Endothelial cell of umbilical vein (primary cell): ENCODE measurements around the gene SNRNP35. TPM values are rescaled to one million over a fixed set of nuclear protein-coding genes. Genes with fewer than 3 reads are reported as not detected.

Source experiments
- BruUV-seq: library from RNA; stranded (reverse); fragments of 400-500 nt; replicated peaks from 2 replicates; lab custom pipeline; 2021; lab: Mats Ljungman, UMichigan
- CTCF ChIA-PET: fragments of 300-600, 350-600 bp; sonication (Branson Sonifier 250); formaldehyde crosslinking; loops from one replicate; lab custom pipeline; 2021; ENCODE audit warnings: antibody characterized with exemption, inconsistent platforms; lab: Charles Lee
- POLR2A ChIA-PET: fragments of 300-600, 350-600 bp; sonication (Branson Sonifier 250); formaldehyde crosslinking; loops from one replicate; lab custom pipeline; 2021; ENCODE audit warnings: antibody characterized with exemption, inconsistent platforms; lab: Charles Lee
- DNase-seq: peaks from one replicate; pipeline ENCODE4 v3.0.0-alpha.2; 2011; ENCODE audit warnings: low read depth, low spot score
- FAIRE-seq: peaks from 2 replicates; lab custom pipeline; 2011; peaks lifted over from hg19 to GRCh38; lab: Jason Lieb, UNC
- H2AFZ ChIP-seq: 2 replicates; pipeline ENCODE4 v1.6.0; 2012; ENCODE audit warnings: low read depth, low read length, control low read depth, inconsistent platforms
- H3K27ac ChIP-seq: 2 replicates; pipeline ENCODE4 v1.5.1; 2011; ENCODE audit warnings: low read depth, mild to moderate bottlenecking, control low read depth, low read length, moderate library complexity; ENCODE audit not compliant: insufficient read depth
- H3K27me3 ChIP-seq, 2 experiments: 2 replicates each; pipeline versions ENCODE4 v1.6.0 to v1.6.1; 2011; ENCODE audit warnings: low read length in 2 of 2, mixed read lengths in 1 of 2; ENCODE audit not compliant: control insufficient read depth in 2 of 2, insufficient read depth in 2 of 2
- H3K36me3 ChIP-seq, 2 experiments: 2 replicates in 1 of 2; 3 replicates in 1 of 2; pipeline ENCODE4 v1.5.1; 2011; ENCODE audit warnings: low read length in 2 of 2, mild to moderate bottlenecking in 1 of 2, moderate library complexity in 1 of 2; ENCODE audit not compliant: control insufficient read depth in 2 of 2, insufficient read depth in 2 of 2; ENCODE audit errors: extremely low read depth in 1 of 2
- H3K4me1 ChIP-seq: 3 replicates; pipeline ENCODE4 v1.5.1; 2011; ENCODE audit warnings: mild to moderate bottlenecking, low read length; ENCODE audit not compliant: control insufficient read depth, insufficient read depth; ENCODE audit errors: extremely low read depth
- H3K4me2 ChIP-seq: 2 replicates; pipeline ENCODE4 v1.6.1; 2011; ENCODE audit warnings: low read length, control low read depth, mixed read lengths; ENCODE audit not compliant: insufficient read depth
- H3K4me3 ChIP-seq, 3 experiments: fragments of 200-600 bp in 1 of 3; sonication (generic), shearing (Covaris generic) in 1 of 3; replicated peaks in 1 of 3; 2 replicates each; pipeline ENCODE4 v1.5.1; 2011 to 2016; ENCODE audit warnings: control low read depth in 3 of 3, low read length in 3 of 3, mild to moderate bottlenecking in 2 of 3, inconsistent platforms in 1 of 3, low read depth in 1 of 3, moderate library complexity in 1 of 3; ENCODE audit not compliant: insufficient read depth in 1 of 3
- H3K79me2 ChIP-seq: 2 replicates; pipeline ENCODE4 v1.6.0; 2012; ENCODE audit warnings: low read length, inconsistent platforms; ENCODE audit not compliant: control insufficient read depth, insufficient read depth
- H3K9ac ChIP-seq: replicated peaks from 2 replicates; pipeline ENCODE3; 2011; ENCODE audit warnings: low read length, control low read depth; ENCODE audit not compliant: insufficient read depth; ENCODE audit errors: extremely low read depth
- H3K9me1 ChIP-seq: replicated peaks from 3 replicates; pipeline ENCODE4 v1.6.0; 2011; ENCODE audit warnings: mild to moderate bottlenecking, low read length; ENCODE audit not compliant: control insufficient read depth, insufficient read depth; ENCODE audit errors: extremely low read depth
- H3K9me3 ChIP-seq: replicated peaks from 2 replicates; pipeline ENCODE4 v1.5.1; 2012; ENCODE audit warnings: low read length, inconsistent platforms; ENCODE audit not compliant: control insufficient read depth, insufficient read depth
- H4K20me1 ChIP-seq: replicated peaks from 2 replicates; pipeline ENCODE3; 2011; ENCODE audit warnings: mild to moderate bottlenecking, low read length; ENCODE audit not compliant: control insufficient read depth, insufficient read depth; ENCODE audit errors: extremely low read depth
- CTCF ChIP-seq, 2 donors: IDR thresholded peaks; 1 replicate in 1 of 2; 2 replicates in 1 of 2; pipeline ENCODE4 v1.5.1; 2011; ENCODE audit warnings: low read length in 2 of 2, mild to moderate bottlenecking in 2 of 2, moderate library complexity in 2 of 2, control low read depth in 1 of 2, inconsistent platforms in 1 of 2, low read depth in 1 of 2; ENCODE audit not compliant: insufficient read depth in 1 of 2; ENCODE audit errors: extremely low read depth in 1 of 2
- EZH2 ChIP-seq: IDR thresholded peaks from 2 replicates; pipeline ENCODE4 v1.6.1; 2012; ENCODE audit warnings: borderline replicate concordance, low read depth, mild to moderate bottlenecking, moderate library complexity, low read length, inconsistent platforms; ENCODE audit not compliant: severe bottlenecking
- FOS ChIP-seq: IDR thresholded peaks from 2 replicates; pipeline ENCODE4 v1.6.1; 2011; ENCODE audit warnings: mild to moderate bottlenecking, low read length, moderate library complexity, borderline replicate concordance; ENCODE audit not compliant: insufficient read depth
- GATA2 ChIP-seq: IDR thresholded peaks from 2 replicates; pipeline ENCODE4 v1.7.0; 2011; ENCODE audit warnings: low read depth, mild to moderate bottlenecking, moderate library complexity, mixed read lengths, low read length; ENCODE audit not compliant: insufficient read length, insufficient read depth
- JUN ChIP-seq: IDR thresholded peaks from 2 replicates; pipeline ENCODE4 v1.6.1; 2011; ENCODE audit warnings: borderline replicate concordance, low read depth; ENCODE audit not compliant: insufficient read length, insufficient read depth
- MYC ChIP-seq: IDR thresholded peaks from one replicate; pipeline ENCODE4 v1.6.1; 2011; ENCODE audit warnings: mild to moderate bottlenecking, low read depth, low read length
- POLR2A ChIP-seq: IDR thresholded peaks from 2 replicates; pipeline ENCODE4 v1.6.1; 2012; ENCODE audit warnings: low read depth, mild to moderate bottlenecking, control low read depth, low read length
- POLR2AphosphoS5 ChIP-seq: IDR thresholded peaks from 2 replicates; pipeline ENCODE4 v1.6.1; 2012; ENCODE audit warnings: low read depth, mild to moderate bottlenecking, control low read depth, low read length, moderate library complexity; ENCODE audit not compliant: insufficient read depth
- dilution Hi-C: fragments of 300-500 bp; cut with MboI; formaldehyde crosslinking; loops from one replicate; pipeline ENCODE4 v1.15.0; 2019; ENCODE audit warnings: low sequenced_read_pairs; ENCODE audit not compliant: extremely low pct_ligation_motif_present
- intact Hi-C: fragments of 100-400 bp; cut with micrococcal nuclease; formaldehyde crosslinking; loops from one replicate; pipeline ENCODE4 v1.10.0; 2022
- polyA plus RNA-seq, 4 experiments: library from polyadenylated mRNA; depleted of rRNA in 3 of 4; stranded (reverse) in 3 of 4; unstranded in 1 of 4; fragments of >200 nt; gene quantifications; 2 replicates each; pipeline versions ENCODE4 v1.2.1 to v1.2.3, GENCODE V29; 2011 to 2012; ENCODE audit warnings: missing spikeins in 1 of 4
- total RNA-seq: library from RNA; stranded (reverse); gene quantifications from 2 replicates; pipeline ENCODE4 v1.2.3, GENCODE V29; 2021
- TF ChIP-seq, protein P1 (sequence below): IDR thresholded peaks from 2 replicates; pipeline ENCODE4 v1.6.1; 2011; ENCODE audit not compliant: insufficient read depth, insufficient read length

SNRNP35 gene
- total and polyA plus RNA-seq, 2 donors (not counting 3 experiments of a cell fraction or from before 2014, with no cell fraction given), result 15.9 to 30.6 TPM

DNA sequence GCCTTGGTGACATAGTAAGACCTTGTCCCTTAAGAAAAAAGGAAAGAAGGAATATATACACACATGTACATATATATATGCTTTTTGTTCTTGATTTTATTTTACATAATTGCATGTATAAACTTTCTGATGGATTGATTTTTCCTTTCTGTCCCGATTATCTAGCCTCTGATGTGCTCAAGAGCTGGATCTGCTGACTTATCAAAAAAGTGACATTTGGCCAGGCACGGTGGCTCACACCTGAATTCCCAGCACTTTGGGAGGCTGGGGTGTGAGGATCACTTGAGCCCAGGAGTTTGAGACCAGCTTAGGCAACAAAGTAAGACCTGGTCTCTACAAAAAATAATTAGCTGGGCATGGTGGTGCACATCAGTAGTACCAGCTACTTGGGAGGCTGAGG lies 12.0 kb downstream of the SNRNP35 start:
- BruUV-seq, result no TSS peak
- FAIRE-seq, result no peak
- Histone ChIP-seq H3K27ac (no peak overlapping the region), H3K9me3 (no peaks in the 10 kb centered on the region), H3K36me3 (peaks cover 10 to 14% of the 10 kb centered on the region in 2 experiments), H3K4me3 (no peak overlapping the region), H3K79me2 (peaks cover 6% of the 10 kb centered on the region), H3K27me3 (no peaks in the 10 kb centered on the region), H3K4me2 (no peak overlapping the region), H4K20me1 (no peaks in the 10 kb centered on the region), H3K9ac (no peak overlapping the region), H3K9me1 (no peaks in the 10 kb centered on the region), H2AFZ (no peak overlapping the region), H3K4me1 (no peaks in the 10 kb centered on the region)
- dilution Hi-C loops (no loop called here), intact Hi-C loops (no loop called here)
- TF ChIP-seq, protein P1, sequence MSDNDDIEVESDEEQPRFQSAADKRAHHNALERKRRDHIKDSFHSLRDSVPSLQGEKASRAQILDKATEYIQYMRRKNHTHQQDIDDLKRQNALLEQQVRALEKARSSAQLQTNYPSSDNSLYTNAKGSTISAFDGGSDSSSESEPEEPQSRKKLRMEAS, result no peak
- TF ChIP-seq CTCF (IDR thresholded peaks at IDR 0.05; ENCODE audit: extremely low read depth in 1 of 2, insufficient read depth in 1 of 2, low read depth in 1 of 2, low read length in 2 of 2), result no peak
- CTCF ChIA-PET, result interaction anchor here (1.2 kb wide), 1 partner anchor 24 kb away, joined by 4 read pairs; no protein-coding TSS in a partner anchor
- DNase-seq, result no peak
- POLR2A ChIA-PET, result no interaction called here

DNA sequence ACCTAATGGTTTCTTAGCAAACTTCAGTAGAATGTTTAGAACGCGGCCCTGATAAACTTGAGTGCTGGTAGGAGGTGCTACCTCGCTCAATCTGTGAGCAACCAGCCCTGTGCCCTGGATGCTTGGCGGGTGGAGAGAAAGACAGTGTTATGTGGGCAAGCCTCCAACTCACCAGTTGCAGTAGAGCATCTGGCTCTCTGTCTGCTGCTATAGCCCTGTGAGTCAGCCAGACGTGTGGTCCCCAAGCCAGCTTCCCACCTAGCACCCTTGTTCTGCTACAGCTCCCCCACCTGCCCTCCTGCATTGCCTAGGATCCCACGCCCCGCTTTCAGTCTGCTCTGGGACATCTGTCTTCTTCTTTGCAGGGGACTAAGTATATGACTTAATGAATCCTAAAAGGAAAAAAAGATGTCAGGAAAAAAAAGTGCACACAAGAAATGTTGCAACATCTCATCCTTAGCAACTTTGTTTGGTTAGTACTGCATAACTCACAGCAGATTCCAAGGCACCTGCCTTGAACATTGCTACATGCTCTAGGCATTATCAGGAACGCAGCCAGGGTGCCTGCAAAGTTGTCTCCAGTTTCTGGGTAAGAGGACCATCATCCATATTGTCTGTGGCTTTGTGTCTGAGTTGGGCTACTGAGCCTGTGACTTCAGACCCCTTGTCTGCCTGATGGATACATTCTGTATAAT lies 13.6 kb downstream of the SNRNP35 start:
- DNase-seq (no peak), FAIRE-seq (no peak)
- Histone ChIP-seq H3K36me3 (peaks cover 8 to 10% of the 10 kb centered on the region in 2 experiments), H3K9me3 (no peaks in the 10 kb centered on the region), H3K4me2 (no peak overlapping the region), H3K4me1 (no peaks in the 10 kb centered on the region), H3K27me3 (no peaks in the 10 kb centered on the region), H4K20me1 (no peaks in the 10 kb centered on the region), H3K27ac (no peak overlapping the region), H3K4me3 (no peak overlapping the region), H3K79me2 (peaks cover 2% of the 10 kb centered on the region), H3K9ac (no peak overlapping the region), H3K9me1 (no peaks in the 10 kb centered on the region), H2AFZ (no peak overlapping the region)
- no TSS peak for BruUV-seq
- CTCF ChIA-PET, result interaction anchor here (0.6 kb wide), 1 partner anchor 9 kb away, joined by 3 read pairs; no protein-coding TSS in a partner anchor
- intact Hi-C loops, result no loop called here
- POLR2A ChIA-PET, result no interaction called here
- dilution Hi-C loops, result no loop called here
- no peak for TF ChIP-seq GATA2
- no peak for TF ChIP-seq EZH2
- no peak for TF ChIP-seq POLR2A
- TF ChIP-seq POLR2AphosphoS5, result no peak
- TF ChIP-seq MYC, result no peak
- TF ChIP-seq, protein P1, result no peak
- TF ChIP-seq FOS, result no peak
- TF ChIP-seq JUN, result no peak
- TF ChIP-seq CTCF (IDR thresholded peaks at IDR 0.05; ENCODE audit: extremely low read depth in 1 of 2, insufficient read depth in 1 of 2, low read depth in 1 of 2, low read length in 2 of 2), result no peak
